NCI-H187 treated with DMSO at 0.1 percent for 48 hours (cell line): ENCODE results near the gene ZNF879.
A peak's percentile ranks its signal among the peaks of the same experiment; 100 is the strongest.

Experiments used
- DNase-seq: peaks from one replicate; lab custom pipeline; 2025; lab: John Stamatoyannopoulos, UW

ZNF879 gene

GRCh38 chr5:179023528-179024189, at the start of gene ZNF879:
Gene ZNF879, plus strand, starts transcription at chr5:179023804. Its CDS starts 1,201 bp downstream, at chr5:179025005.
- DNase-seq, result peak; percentile 14

- no peak for DNase-seq
These were observed 42.2 kb upstream of the ZNF879 start for GRCh38 chr5:178981381-178981780.

GRCh38 chr5:178982941-178983340, 40.7 kb upstream of the ZNF879 start:
- DNase-seq, result no peak

GRCh38 chr5:178983728-178984127, 39.9 kb upstream of the ZNF879 start:
- no peak for DNase-seq

- DNase-seq, result no peak
These were observed 39.2 kb upstream of the ZNF879 start for GRCh38 chr5:178984145-178985072.

- no peak for DNase-seq
These were observed 37.2 kb upstream of the ZNF879 start for GRCh38 chr5:178986326-178986960.

GRCh38 chr5:178988436-178989220, 35.0 kb upstream of the ZNF879 start:
- DNase-seq, result no peak

GRCh38 chr5:178989311-178989710, 34.3 kb upstream of the ZNF879 start:
- no peak for DNase-seq

GRCh38 chr5:178990491-178990890, 33.1 kb upstream of the ZNF879 start:
- no peak for DNase-seq

GRCh38 chr5:178991190-178992145, 32.1 kb upstream of the ZNF879 start:
- DNase-seq, result no peak

GRCh38 chr5:178992291-178992895, 31.2 kb upstream of the ZNF879 start:
- no peak for DNase-seq

GRCh38 chr5:178993236-178993765, 30.3 kb upstream of the ZNF879 start:
- no peak for DNase-seq

GRCh38 chr5:178993955-178994579, 29.5 kb upstream of the ZNF879 start:
- DNase-seq, result no peak

GRCh38 chr5:178994580-178995340, 28.8 kb upstream of the ZNF879 start, which contains the start of gene GRM6:
Gene GRM6, minus strand, starts transcription at chr5:178995320. Its CDS starts 376 bp downstream, at chr5:178994944.
- no peak for DNase-seq

- DNase-seq, result no peak
These were observed 28.3 kb upstream of the ZNF879 start for GRCh38 chr5:178995341-178995690.

- no peak for DNase-seq
These were observed 27.4 kb upstream of the ZNF879 start for GRCh38 chr5:178996156-178996555.

- DNase-seq, result no peak
These were observed 26.4 kb upstream of the ZNF879 start for GRCh38 chr5:178997191-178997590.

- no peak for DNase-seq
These were observed 25.2 kb upstream of the ZNF879 start for GRCh38 chr5:178998441-178998840.

- DNase-seq, result no peak
These were observed 17.0 kb upstream of the ZNF879 start for GRCh38 chr5:179006564-179006963.
